ENCODE data around the gene ITPKB.

GRCh38 chr1:226634611-226635246 lies 104.4 kb downstream of the ITPKB start:
- no peak for TF ChIP-seq ATF6 (CRISPR knock-in tag; conservative IDR thresholded peaks at IDR 0.05)
- no peak for TF ChIP-seq BRCA1 (CRISPR knock-in tag; IDR thresholded peaks at IDR 0.05)
- no peak for TF ChIP-seq RNF2 (conservative IDR thresholded peaks at IDR 0.05; ENCODE audit: low read depth)
- no peak for TF ChIP-seq SMYD3 (CRISPR knock-in tag; IDR thresholded peaks at IDR 0.05)
- TF ChIP-seq JUND (CRISPR knock-in tag; IDR thresholded peaks at IDR 0.05) = no peak
- TF ChIP-seq GABPA (IDR thresholded peaks at IDR 0.05; ENCODE audit: low read depth, low read length) = no peak
- no peak for TF ChIP-seq GABPA (CRISPR knock-in tag; IDR thresholded peaks at IDR 0.05; ENCODE audit: low read depth)
- no peak for TF ChIP-seq IRF2 (CRISPR knock-in tag; IDR thresholded peaks at IDR 0.05)
- no peak for TF ChIP-seq RAD21 (CRISPR knock-in tag; IDR thresholded peaks at IDR 0.05)
- TF ChIP-seq CBX5 (CRISPR knock-in tag; IDR thresholded peaks at IDR 0.05; ENCODE audit: borderline replicate concordance) = no peak
- no peak for TF ChIP-seq CTCF (CRISPR knock-in tag; IDR thresholded peaks at IDR 0.05)
